HUES64 (cell line): Measurements from ENCODE around the gene CX3CL1.
"Not testable (repeated sequence)": the region's sequence is repeated elsewhere in the genome, so short reads cannot be mapped to it uniquely, and the experiment has no call there.

Source experiments
- H3K27ac ChIP-seq: 2 replicates; pipeline ENCODE4 v1.7.0; 2013; ENCODE audit warnings: low read depth, low read length, inconsistent platforms
- H3K27me3 ChIP-seq: 2 replicates; pipeline ENCODE4 v1.6.1; 2013; ENCODE audit warnings: mild to moderate bottlenecking, low read length; ENCODE audit not compliant: insufficient read depth
- H3K36me3 ChIP-seq: 2 replicates; pipeline ENCODE4 v1.6.1; 2013; ENCODE audit warnings: mild to moderate bottlenecking, low read length; ENCODE audit not compliant: insufficient read depth
- H3K4me1 ChIP-seq: 2 replicates; pipeline ENCODE4 v1.6.1; 2013; ENCODE audit warnings: mild to moderate bottlenecking, low read length, moderate library complexity; ENCODE audit not compliant: insufficient read depth
- H3K4me3 ChIP-seq: 2 replicates; pipeline ENCODE4 v1.5.1; 2013; ENCODE audit warnings: mild to moderate bottlenecking, low read length, moderate library complexity
- H3K9ac ChIP-seq: 2 replicates; pipeline ENCODE4 v1.6.1; 2013; ENCODE audit warnings: mild to moderate bottlenecking, low read depth, low read length
- H3K9me3 ChIP-seq: 2 replicates; pipeline ENCODE4 v1.6.1; 2013; ENCODE audit warnings: low read depth, low read length; ENCODE audit not compliant: insufficient read depth
- WGBS: fragments of 150-250, 120-280 bp; methylation state at CpG from one replicate; pipeline ENCODE4 v1.1.7; 2013; ENCODE audit warnings: missing lambda C conversion rate; 5-methylcytosine and 5-hydroxymethylcytosine counted together

The CX3CL1 gene

GRCh38 chr16:57344094-57344493 is 28.2 kb upstream of the CX3CL1 start:
- H3K4me1 ChIP-seq, H3K9me3 ChIP-seq, H3K27ac ChIP-seq, H3K4me3 ChIP-seq, H3K9ac ChIP-seq, H3K27me3 ChIP-seq, H3K36me3 ChIP-seq: not testable (repeated sequence)
- WGBS, result 98% methylated on average over 5 of the region's 5 CpGs

- Histone ChIP-seq H3K4me3 (no peak overlapping the region), H3K9ac (no peak overlapping the region), H3K36me3 (no peaks in the 10 kb centered on the region), H3K4me1 (no peaks in the 10 kb centered on the region), H3K9me3 (no peaks in the 10 kb centered on the region), H3K27ac (no peak overlapping the region), H3K27me3 (peaks cover 5% of the 10 kb centered on the region; the same call in 1 of the 2 replicates)
- WGBS, result 77% methylated on average over 2 of the region's 2 CpGs
Observed at GRCh38 chr16:57345021-57345420, 27.3 kb upstream of the CX3CL1 start.

GRCh38 chr16:57345666-57346204 is 26.6 kb upstream of the CX3CL1 start:
- 100% methylated on average over 2 of the region's 3 CpGs for WGBS
- no peaks in the 10 kb centered on the region for H3K9me3 ChIP-seq
- peaks cover 5% of the 10 kb centered on the region; the same call in 1 of the 2 replicates for H3K27me3 ChIP-seq

GRCh38 chr16:57347858-57348257 is 24.4 kb upstream of the CX3CL1 start:
- Histone ChIP-seq H3K9me3 (no peaks in the 10 kb centered on the region), H3K27me3 (peaks cover 5% of the 10 kb centered on the region; the same call in 1 of the 2 replicates), H3K27ac (no peak overlapping the region), H3K9ac (no peak overlapping the region), H3K4me3 (no peak overlapping the region), H3K4me1 (no peaks in the 10 kb centered on the region), H3K36me3 (no peaks in the 10 kb centered on the region)
- WGBS, result 94% methylated on average over 6 of the region's 6 CpGs

More at GRCh38 chr16:57345666-57346204, 26.6 kb upstream of the CX3CL1 start:
- Histone ChIP-seq H3K27ac (no peak overlapping the region), H3K4me3 (no peak overlapping the region), H3K4me1 (no peaks in the 10 kb centered on the region), H3K36me3 (no peaks in the 10 kb centered on the region), H3K9ac (no peak overlapping the region)

- H3K36me3 ChIP-seq, result no peaks in the 10 kb centered on the region
- 94% methylated on average over 2 of the region's 2 CpGs for WGBS
- no peaks in the 10 kb centered on the region for H3K9me3 ChIP-seq
- peaks cover 5% of the 10 kb centered on the region; the same call in 1 of the 2 replicates for H3K27me3 ChIP-seq
- no peak overlapping the region for H3K9ac ChIP-seq
- no peak overlapping the region for H3K27ac ChIP-seq
- H3K4me3 ChIP-seq, result no peak overlapping the region
- H3K4me1 ChIP-seq, result no peaks in the 10 kb centered on the region
Observed at GRCh38 chr16:57348327-57348726, 24.0 kb upstream of the CX3CL1 start.

- 76% methylated on average over 14 of the region's 14 CpGs for WGBS
- Histone ChIP-seq H3K4me3 (no peak overlapping the region), H3K9ac (no peak overlapping the region)
Observed at GRCh38 chr16:57349212-57350031, 22.9 kb upstream of the CX3CL1 start.

GRCh38 chr16:57352636-57353047 is 19.6 kb upstream of the CX3CL1 start:
- 85% methylated on average over 6 of the region's 6 CpGs for WGBS
- H3K9ac ChIP-seq, result no peak overlapping the region
- H3K4me1 ChIP-seq, result no peaks in the 10 kb centered on the region
- H3K4me3 ChIP-seq, result no peak overlapping the region
- peaks cover 7% of the 10 kb centered on the region for H3K27me3 ChIP-seq
- H3K9me3 ChIP-seq, result no peaks in the 10 kb centered on the region
- H3K36me3 ChIP-seq, result no peaks in the 10 kb centered on the region
- no peak overlapping the region for H3K27ac ChIP-seq

More at GRCh38 chr16:57349212-57350031, 22.9 kb upstream of the CX3CL1 start:
- no peaks in the 10 kb centered on the region for H3K36me3 ChIP-seq
- no peaks in the 10 kb centered on the region for H3K4me1 ChIP-seq
- H3K27ac ChIP-seq, result no peak overlapping the region
- H3K9me3 ChIP-seq, result no peaks in the 10 kb centered on the region
- H3K27me3 ChIP-seq, result peaks cover 5% of the 10 kb centered on the region; the same call in 1 of the 2 replicates

- H3K4me1 ChIP-seq, result no peaks in the 10 kb centered on the region
- no peak overlapping the region for H3K9ac ChIP-seq
- no peaks in the 10 kb centered on the region for H3K9me3 ChIP-seq
- no peak overlapping the region for H3K27ac ChIP-seq
- no peak overlapping the region for H3K4me3 ChIP-seq
- no peaks in the 10 kb centered on the region for H3K36me3 ChIP-seq
- 95% methylated on average over 7 of the region's 7 CpGs for whole genome bisulfite sequencing
- H3K27me3 ChIP-seq, result peaks cover 5% of the 10 kb centered on the region
Observed at GRCh38 chr16:57354311-57354710, 18.0 kb upstream of the CX3CL1 start.

GRCh38 chr16:57355898-57356414 is 16.3 kb upstream of the CX3CL1 start:
- no peaks in the 10 kb centered on the region for H3K9me3 ChIP-seq
- no peak overlapping the region for H3K27ac ChIP-seq
- peaks cover 2% of the 10 kb centered on the region; the same call in 1 of the 2 replicates for H3K27me3 ChIP-seq
- no peaks in the 10 kb centered on the region for H3K36me3 ChIP-seq
- no peak overlapping the region for H3K4me3 ChIP-seq
- H3K9ac ChIP-seq, result no peak overlapping the region
- no peaks in the 10 kb centered on the region for H3K4me1 ChIP-seq
- 86% methylated on average over 5 of the region's 5 CpGs for WGBS

GRCh38 chr16:57356547-57356946 is 15.7 kb upstream of the CX3CL1 start:
- H3K4me3 ChIP-seq, result no peak overlapping the region
- peaks cover 2% of the 10 kb centered on the region; the same call in 1 of the 2 replicates for H3K27me3 ChIP-seq
- no peak overlapping the region for H3K27ac ChIP-seq
- H3K9me3 ChIP-seq, result no peaks in the 10 kb centered on the region
- WGBS, result 84% methylated on average over 4 of the region's 4 CpGs
- no peaks in the 10 kb centered on the region for H3K36me3 ChIP-seq
- H3K4me1 ChIP-seq, result no peaks in the 10 kb centered on the region
- H3K9ac ChIP-seq, result no peak overlapping the region

GRCh38 chr16:57357330-57358085 is 14.8 kb upstream of the CX3CL1 start:
- Histone ChIP-seq H3K27ac (no peak overlapping the region), H3K9me3 (no peaks in the 10 kb centered on the region), H3K4me1 (no peaks in the 10 kb centered on the region), H3K4me3 (no peak overlapping the region), H3K27me3 (peaks cover 2% of the 10 kb centered on the region; the same call in 1 of the 2 replicates), H3K9ac (no peak overlapping the region), H3K36me3 (no peaks in the 10 kb centered on the region)
- 93% methylated on average over 9 of the region's 9 CpGs for WGBS
